Stimulated activated memory B cell treated with anti-CD40 and anti-IgM and Interleukin-4, amounts not matched to agents 10 μg/mL and 1 μg/mL and 100 μg/mL, for 72 hours (primary cell): ENCODE measurements around the gene ECSIT.
A peak's percentile ranks its signal among the peaks of the same experiment; 100 is the strongest.

Experiments
- ATAC-seq: fragments of 150-1000 bp; cut with Tn5 transposase; 2 replicates; pipeline ENCODE4 v1.10.0; 2021
- H3K27ac Mint-ChIP-seq: one replicate; pipeline ENCODE4 v1.8.0; 2022; ENCODE audit warnings: mild to moderate bottlenecking, mixed read lengths
- H3K27me3 Mint-ChIP-seq: one replicate; pipeline ENCODE4 v1.8.0; 2022; ENCODE audit warnings: mixed read lengths
- H3K36me3 Mint-ChIP-seq: one replicate; pipeline ENCODE4 v1.8.0; 2022; ENCODE audit warnings: mixed read lengths
- H3K4me1 Mint-ChIP-seq: one replicate; pipeline ENCODE4 v1.8.0; 2022; ENCODE audit warnings: mixed read lengths
- H3K4me3 Mint-ChIP-seq: one replicate; pipeline ENCODE4 v1.8.0; 2022; ENCODE audit warnings: mild to moderate bottlenecking, moderate library complexity, mixed read lengths
- H3K9me3 Mint-ChIP-seq: one replicate; pipeline ENCODE4 v1.8.0; 2022; ENCODE audit warnings: mixed read lengths

ECSIT gene

GRCh38 chr19:11496391-11497163 is 32.4 kb downstream of the ECSIT start:
- ATAC-seq: peak; percentile 70
- Mint-ChIP-seq H3K36me3 (peaks cover 61% of the 10 kb centered on the region), H3K4me1 (peaks cover 10% of the 10 kb centered on the region), H3K9me3 (no peaks in the 10 kb centered on the region), H3K4me3 (no peak overlapping the region), H3K27ac (no peak overlapping the region), H3K27me3 (no peaks in the 10 kb centered on the region)

- H3K9me3 Mint-ChIP-seq: no peaks in the 10 kb centered on the region
- no peak overlapping the region for H3K27ac Mint-ChIP-seq
- H3K27me3 Mint-ChIP-seq: no peaks in the 10 kb centered on the region
- no peak for ATAC-seq
- H3K36me3 Mint-ChIP-seq: peaks cover 59% of the 10 kb centered on the region
- H3K4me1 Mint-ChIP-seq: peaks cover 3% of the 10 kb centered on the region
- no peak overlapping the region for H3K4me3 Mint-ChIP-seq
Measured at GRCh38 chr19:11495885-11496284, 33.0 kb downstream of the ECSIT start.

GRCh38 chr19:11495481-11495880 is 33.5 kb downstream of the ECSIT start:
- H3K9me3 Mint-ChIP-seq: no peaks in the 10 kb centered on the region

GRCh38 chr19:11494634-11495285 is 34.2 kb downstream of the ECSIT start:
- Mint-ChIP-seq H3K36me3 (peaks cover 61% of the 10 kb centered on the region), H3K27ac (no peak overlapping the region), H3K9me3 (no peaks in the 10 kb centered on the region), H3K27me3 (no peaks in the 10 kb centered on the region), H3K4me1 (no peaks in the 10 kb centered on the region), H3K4me3 (no peak overlapping the region)
- no peak for ATAC-seq

More at GRCh38 chr19:11495481-11495880, 33.5 kb downstream of the ECSIT start:
- ATAC-seq: no peak
- Mint-ChIP-seq H3K27me3 (no peaks in the 10 kb centered on the region), H3K4me3 (no peak overlapping the region), H3K27ac (no peak overlapping the region), H3K36me3 (peaks cover 59% of the 10 kb centered on the region), H3K4me1 (no peaks in the 10 kb centered on the region)

GRCh38 chr19:11489378-11489777 is 39.6 kb downstream of the ECSIT start:
- Mint-ChIP-seq H3K9me3 (no peaks in the 10 kb centered on the region), H3K4me3 (no peak overlapping the region), H3K27ac (no peak overlapping the region), H3K4me1 (no peaks in the 10 kb centered on the region), H3K36me3 (peaks cover 53% of the 10 kb centered on the region), H3K27me3 (no peaks in the 10 kb centered on the region)
- ATAC-seq: no peak

- Mint-ChIP-seq H3K27ac (no peak overlapping the region), H3K4me1 (peaks cover 14% of the 10 kb centered on the region), H3K4me3 (no peak overlapping the region), H3K9me3 (no peaks in the 10 kb centered on the region), H3K27me3 (peaks cover 11% of the 10 kb centered on the region), H3K36me3 (peaks cover 52% of the 10 kb centered on the region)
- no peak for ATAC-seq
Measured at GRCh38 chr19:11486661-11487503, 42.1 kb downstream of the ECSIT start.

- no peaks in the 10 kb centered on the region for H3K9me3 Mint-ChIP-seq
- peaks cover 22% of the 10 kb centered on the region for H3K4me1 Mint-ChIP-seq
- H3K27me3 Mint-ChIP-seq: peaks cover 22% of the 10 kb centered on the region
- peaks cover 39% of the 10 kb centered on the region for H3K36me3 Mint-ChIP-seq
- H3K27ac Mint-ChIP-seq: no peak overlapping the region
- ATAC-seq: no peak
- H3K4me3 Mint-ChIP-seq: no peak overlapping the region
Measured at GRCh38 chr19:11485245-11485837, 43.6 kb downstream of the ECSIT start.

GRCh38 chr19:11483366-11484111 is 45.4 kb downstream of the ECSIT start:
- Mint-ChIP-seq H3K4me1 (peaks cover 31% of the 10 kb centered on the region), H3K4me3 (no peak overlapping the region), H3K36me3 (peaks cover 25% of the 10 kb centered on the region), H3K9me3 (no peaks in the 10 kb centered on the region), H3K27me3 (peaks cover 33% of the 10 kb centered on the region), H3K27ac (peak overlapping the region; percentile 88)
- ATAC-seq: no peak

GRCh38 chr19:11482384-11483050 is 46.4 kb downstream of the ECSIT start:
- H3K9me3 Mint-ChIP-seq: no peaks in the 10 kb centered on the region
- peaks cover 38% of the 10 kb centered on the region for H3K27me3 Mint-ChIP-seq
- ATAC-seq: peak; percentile 85
- H3K4me1 Mint-ChIP-seq: peaks cover 35% of the 10 kb centered on the region
- peak overlapping the region; percentile 81 for H3K4me3 Mint-ChIP-seq
- H3K27ac Mint-ChIP-seq: peak overlapping the region; percentile 88
- peaks cover 23% of the 10 kb centered on the region for H3K36me3 Mint-ChIP-seq

GRCh38 chr19:11481534-11482383 is 47.2 kb downstream of the ECSIT start:
- H3K4me3 Mint-ChIP-seq: peak overlapping the region; percentile 81
- peak overlapping the region; percentile 88 for H3K27ac Mint-ChIP-seq
- peaks cover 16% of the 10 kb centered on the region for H3K36me3 Mint-ChIP-seq
- H3K27me3 Mint-ChIP-seq: peaks cover 38% of the 10 kb centered on the region
- H3K4me1 Mint-ChIP-seq: peaks cover 35% of the 10 kb centered on the region
- ATAC-seq: peak; percentile 82
- no peaks in the 10 kb centered on the region for H3K9me3 Mint-ChIP-seq

GRCh38 chr19:11480715-11481533 is 48.0 kb downstream of the ECSIT start, which contains the start of gene ELAVL3:
Gene ELAVL3, minus strand, starts transcription at chr19:11481046. Its CDS starts 438 bp downstream, at chr19:11480608.
- H3K4me3 Mint-ChIP-seq: peak within 1 kb of the TSS; percentile 81
- H3K4me1 Mint-ChIP-seq: peaks cover 35% of the 10 kb centered on the region
- no peak for ATAC-seq
- no peaks in the 10 kb centered on the region for H3K9me3 Mint-ChIP-seq
- H3K36me3 Mint-ChIP-seq: peaks cover 16% of the 10 kb centered on the region
- peaks cover 38% of the 10 kb centered on the region for H3K27me3 Mint-ChIP-seq
- H3K27ac Mint-ChIP-seq: no peak within 1 kb of the TSS

- H3K36me3 Mint-ChIP-seq: peaks cover 9% of the 10 kb centered on the region
- peaks cover 38% of the 10 kb centered on the region for H3K27me3 Mint-ChIP-seq
- no peak overlapping the region for H3K4me3 Mint-ChIP-seq
- H3K9me3 Mint-ChIP-seq: no peaks in the 10 kb centered on the region
- no peak overlapping the region for H3K27ac Mint-ChIP-seq
- peaks cover 35% of the 10 kb centered on the region for H3K4me1 Mint-ChIP-seq
- ATAC-seq: no peak
Measured at GRCh38 chr19:11479898-11480714, 48.8 kb downstream of the ECSIT start.
